Measurements from ENCODE around the gene NPEPPS.
"Not testable (repeated sequence)": the region's sequence is repeated elsewhere in the genome, so short reads cannot be mapped to it uniquely, and the experiment has no call there.

The NPEPPS gene, protein sequence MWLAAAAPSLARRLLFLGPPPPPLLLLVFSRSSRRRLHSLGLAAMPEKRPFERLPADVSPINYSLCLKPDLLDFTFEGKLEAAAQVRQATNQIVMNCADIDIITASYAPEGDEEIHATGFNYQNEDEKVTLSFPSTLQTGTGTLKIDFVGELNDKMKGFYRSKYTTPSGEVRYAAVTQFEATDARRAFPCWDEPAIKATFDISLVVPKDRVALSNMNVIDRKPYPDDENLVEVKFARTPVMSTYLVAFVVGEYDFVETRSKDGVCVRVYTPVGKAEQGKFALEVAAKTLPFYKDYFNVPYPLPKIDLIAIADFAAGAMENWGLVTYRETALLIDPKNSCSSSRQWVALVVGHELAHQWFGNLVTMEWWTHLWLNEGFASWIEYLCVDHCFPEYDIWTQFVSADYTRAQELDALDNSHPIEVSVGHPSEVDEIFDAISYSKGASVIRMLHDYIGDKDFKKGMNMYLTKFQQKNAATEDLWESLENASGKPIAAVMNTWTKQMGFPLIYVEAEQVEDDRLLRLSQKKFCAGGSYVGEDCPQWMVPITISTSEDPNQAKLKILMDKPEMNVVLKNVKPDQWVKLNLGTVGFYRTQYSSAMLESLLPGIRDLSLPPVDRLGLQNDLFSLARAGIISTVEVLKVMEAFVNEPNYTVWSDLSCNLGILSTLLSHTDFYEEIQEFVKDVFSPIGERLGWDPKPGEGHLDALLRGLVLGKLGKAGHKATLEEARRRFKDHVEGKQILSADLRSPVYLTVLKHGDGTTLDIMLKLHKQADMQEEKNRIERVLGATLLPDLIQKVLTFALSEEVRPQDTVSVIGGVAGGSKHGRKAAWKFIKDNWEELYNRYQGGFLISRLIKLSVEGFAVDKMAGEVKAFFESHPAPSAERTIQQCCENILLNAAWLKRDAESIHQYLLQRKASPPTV

DNA sequence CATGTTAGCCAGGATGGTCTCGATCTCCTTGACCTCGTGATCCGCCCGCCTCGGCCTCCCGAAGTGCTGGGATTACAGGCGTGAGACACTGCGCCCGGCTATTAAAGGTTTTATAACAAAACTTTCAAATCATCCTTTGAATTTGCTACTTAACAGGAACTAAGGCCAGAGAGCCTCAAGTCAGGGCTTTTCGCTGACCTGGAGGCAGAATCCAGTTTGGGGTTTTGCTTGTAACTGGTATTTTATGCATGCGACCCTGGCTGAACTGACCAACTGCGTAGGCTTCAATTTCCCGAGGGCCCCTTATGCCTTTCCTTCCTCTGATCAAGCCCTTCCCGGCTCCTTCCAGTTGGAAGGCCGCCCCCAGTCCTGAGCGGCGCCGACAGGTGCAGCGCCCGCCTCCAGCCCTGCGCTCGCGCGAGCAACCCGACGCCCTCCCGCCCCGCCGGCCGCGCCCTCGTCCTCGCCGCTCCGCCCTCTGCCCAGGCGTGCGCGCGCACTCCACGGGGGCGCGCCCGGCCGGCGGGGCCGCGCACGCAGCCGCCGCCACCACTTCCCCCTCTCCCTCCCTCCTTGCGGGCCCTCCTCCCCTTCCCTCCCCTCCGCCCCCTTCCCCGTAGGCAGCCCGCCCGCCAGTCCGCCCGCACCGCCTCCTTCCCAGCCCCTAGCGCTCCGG is at the start of gene NPEPPS:
NPEPPS (plus strand) TSS at position 552 of the 676 bp plus-strand sequence. CDS start 193 bp downstream, outside the sequence.
- DNase-seq (ENCODE audit: low read depth) = peak; percentile 80

DNA sequence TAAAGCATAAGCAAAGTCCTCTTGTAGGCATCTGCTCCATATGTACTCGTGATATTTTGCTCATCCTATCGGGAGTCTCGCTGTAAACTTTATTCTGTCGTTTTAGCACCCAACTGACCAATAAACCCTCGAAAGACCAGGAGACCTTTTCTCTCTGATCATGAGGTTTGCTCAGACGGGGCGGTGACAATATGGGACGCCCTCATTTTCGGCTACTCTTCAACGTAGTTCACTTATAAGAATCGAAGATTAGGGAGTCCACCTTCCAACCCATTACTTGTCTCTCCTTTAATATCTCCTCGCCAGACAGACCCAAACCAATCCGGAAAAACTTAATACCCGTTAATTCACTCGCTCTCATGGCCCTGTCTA is 39.1 kb upstream of the NPEPPS start:
- not testable (repeated sequence) for DNase-seq (ENCODE audit: low read depth)

DNA sequence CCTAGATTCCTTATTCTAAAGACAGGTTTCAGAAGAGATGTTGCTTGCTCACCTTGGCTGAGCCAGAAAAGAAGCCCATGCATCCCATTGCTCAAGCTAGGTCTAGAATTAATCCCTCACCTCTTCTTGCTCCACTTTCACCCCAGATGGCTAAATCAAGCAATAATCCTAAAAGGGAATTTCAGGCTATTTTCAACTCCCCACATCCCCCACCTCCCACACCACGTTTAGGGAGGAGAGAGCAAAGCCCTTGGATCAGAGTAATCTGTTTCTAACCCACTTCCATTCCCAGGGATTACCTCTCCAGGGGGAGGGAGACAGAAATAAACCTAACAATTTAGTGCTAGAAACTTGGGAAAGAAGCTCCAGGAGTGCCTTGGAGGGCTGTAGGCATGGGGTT is 31.8 kb upstream of the NPEPPS start:
- DNase-seq (ENCODE audit: low read depth) = not testable (repeated sequence)

DNA sequence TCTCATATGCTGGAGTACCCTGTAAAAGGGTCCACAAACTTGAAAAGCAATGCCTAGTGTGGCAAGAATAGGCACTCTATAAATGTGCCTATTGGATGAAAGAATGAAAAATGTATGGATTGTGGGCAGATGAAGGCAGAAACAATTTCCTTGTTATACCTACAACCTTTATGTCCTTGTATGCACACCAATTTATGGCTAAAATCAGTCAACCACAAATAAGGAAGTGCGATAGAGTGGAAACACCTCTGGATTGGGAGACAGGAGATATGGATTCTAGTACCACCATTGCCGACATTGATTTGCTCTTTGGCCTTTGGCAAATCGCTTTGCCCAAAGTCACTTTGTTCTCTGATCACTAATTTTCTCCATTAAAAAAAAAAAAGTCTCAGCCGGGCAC is 31.4 kb upstream of the NPEPPS start:
- not testable (repeated sequence) for DNase-seq (ENCODE audit: low read depth)

DNA sequence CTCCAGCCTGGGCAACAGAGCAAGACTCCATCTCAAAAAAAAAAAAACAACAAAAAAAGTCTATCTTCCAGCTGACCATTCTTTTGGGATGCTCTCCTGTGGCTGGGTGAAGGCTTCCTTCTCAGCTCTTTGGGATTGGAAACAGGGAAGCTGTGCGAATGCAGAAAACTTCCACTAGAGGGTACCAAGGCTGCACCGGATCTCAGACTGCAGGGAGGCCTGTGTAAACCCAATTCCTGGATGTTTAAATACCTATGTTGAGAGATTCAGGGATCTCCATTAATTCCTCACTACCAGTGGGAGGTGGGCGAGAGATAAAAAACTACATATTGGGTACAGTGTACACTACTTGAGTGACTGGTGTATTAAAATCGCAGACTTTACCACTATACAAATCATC is 30.3 kb upstream of the NPEPPS start:
- not testable (repeated sequence) for DNase-seq (ENCODE audit: low read depth)

DNA sequence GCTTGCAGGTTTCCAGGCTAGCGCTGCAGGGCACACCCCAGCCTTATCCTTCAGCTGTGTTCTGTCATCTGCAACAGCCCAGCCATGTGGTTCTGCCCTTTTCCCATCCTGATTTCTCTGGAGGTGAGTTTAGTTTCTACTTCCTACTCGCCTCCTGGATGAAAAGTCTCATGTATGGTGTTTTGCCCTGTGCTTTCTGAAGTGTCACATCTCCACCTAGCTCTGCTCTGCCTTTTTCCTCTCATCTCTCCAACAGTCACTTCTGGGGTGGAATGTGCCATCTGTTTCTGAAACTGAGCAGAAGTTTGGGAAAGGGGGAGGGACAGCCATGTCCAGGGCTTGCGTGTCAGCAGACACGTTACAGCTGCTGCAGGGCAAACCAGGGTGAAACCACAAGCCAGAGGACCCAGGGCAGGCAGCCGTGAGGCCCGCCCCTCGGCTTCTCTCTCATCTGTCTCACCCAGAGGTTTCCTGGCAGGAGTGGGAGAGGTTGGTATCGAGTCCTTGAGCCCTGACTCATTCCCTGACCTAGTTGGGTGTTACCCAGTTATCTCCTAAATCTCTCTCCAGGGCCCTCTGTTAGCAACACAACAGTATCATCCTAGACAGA is 28.7 kb upstream of the NPEPPS start:
- not testable (repeated sequence) for DNase-seq (ENCODE audit: low read depth)

DNA sequence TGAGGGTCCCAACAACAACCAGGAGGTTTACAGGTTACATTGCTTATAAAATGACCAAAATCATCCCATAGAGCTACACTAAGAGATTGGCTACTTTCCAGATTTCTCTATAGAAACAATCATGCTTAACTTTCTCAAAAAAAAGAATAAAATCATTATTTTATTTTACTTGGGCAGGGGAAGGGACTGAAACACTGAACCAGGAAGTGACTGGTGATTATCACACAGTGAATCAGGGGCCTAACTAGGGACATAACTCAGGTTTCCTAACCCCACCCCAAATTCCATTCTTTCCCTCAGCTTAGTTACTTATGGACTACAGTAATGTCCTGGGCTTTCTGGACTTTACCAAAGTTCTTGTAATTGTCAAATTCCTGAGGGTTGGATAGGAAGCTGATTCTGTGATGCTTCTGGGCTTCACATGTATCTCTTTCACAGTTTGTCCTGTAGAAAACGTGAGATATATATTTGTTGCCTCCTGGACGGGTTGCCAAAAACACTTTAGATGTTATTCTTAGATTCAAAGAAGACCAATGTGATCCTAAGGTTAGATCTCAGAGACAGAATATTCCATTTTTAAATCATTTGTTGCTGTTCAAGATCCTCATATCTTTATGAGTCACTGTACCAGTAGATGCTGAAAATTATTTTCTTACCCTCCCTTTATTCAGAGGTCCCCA is 28.0 kb upstream of the NPEPPS start:
- not testable (repeated sequence) for DNase-seq (ENCODE audit: low read depth)

DNA sequence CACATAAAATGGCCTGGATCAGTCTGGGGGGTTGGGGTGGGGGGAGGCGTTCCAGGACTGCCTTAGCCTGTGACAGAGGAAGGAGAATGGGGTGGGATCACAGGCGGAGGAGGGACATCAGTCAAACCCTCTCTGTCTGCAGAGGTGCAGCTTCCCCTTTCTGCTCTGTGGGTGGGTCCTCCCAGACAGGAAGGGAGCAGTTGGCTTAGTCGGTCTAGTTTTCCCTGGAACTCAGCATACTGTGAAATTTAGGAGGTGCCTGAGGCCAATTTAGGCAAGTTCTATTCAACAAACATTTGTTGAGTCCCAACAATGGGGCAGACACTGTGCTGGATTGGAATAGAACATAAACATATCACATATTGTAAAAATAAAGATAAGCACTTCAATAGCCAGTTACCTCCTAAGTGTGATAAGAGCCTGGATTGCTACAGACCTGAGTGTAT is 19.2 kb upstream of the NPEPPS start:
- DNase-seq (ENCODE audit: low read depth) = not testable (repeated sequence)

DNA sequence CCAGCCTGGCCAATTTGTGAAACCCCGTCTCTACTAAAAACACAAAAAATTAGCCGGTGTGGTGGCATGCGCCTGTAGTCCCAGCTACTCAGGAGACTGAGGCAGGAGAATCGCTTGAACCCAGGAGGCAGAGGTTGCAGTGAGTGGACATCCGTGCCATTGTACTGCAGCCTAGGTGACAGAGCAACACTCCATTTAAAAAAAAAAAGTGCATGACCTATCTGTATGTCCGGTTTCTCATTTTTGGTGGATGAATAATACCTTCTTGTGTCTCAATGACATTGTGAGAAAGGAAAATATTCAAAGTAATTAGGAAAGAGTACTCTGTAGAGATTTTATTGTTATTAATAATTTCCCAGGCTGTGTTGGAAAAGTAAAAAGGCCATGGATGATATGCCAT is 17.6 kb upstream of the NPEPPS start:
- DNase-seq (ENCODE audit: low read depth) = not testable (repeated sequence)

DNA sequence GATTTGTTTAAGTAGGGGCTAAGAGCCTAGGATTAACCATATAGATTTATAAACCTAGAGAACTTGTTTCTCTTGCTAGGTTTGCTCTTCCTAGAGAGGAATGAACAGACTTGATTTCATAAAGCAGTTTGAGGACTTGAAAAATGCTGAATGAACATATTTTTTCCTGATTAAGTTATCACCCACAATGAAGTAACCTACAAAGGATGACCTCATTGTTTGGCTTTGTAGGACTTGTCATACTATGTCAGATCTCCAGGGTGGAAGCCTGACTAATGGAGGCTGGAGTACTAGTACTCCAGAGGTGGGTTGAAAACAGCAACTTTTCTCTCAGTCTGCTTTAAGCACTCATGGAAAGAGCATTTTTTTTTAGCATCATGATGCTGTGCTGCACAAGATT is 12.0 kb upstream of the NPEPPS start:
- not testable (repeated sequence) for DNase-seq (ENCODE audit: low read depth)

DNA sequence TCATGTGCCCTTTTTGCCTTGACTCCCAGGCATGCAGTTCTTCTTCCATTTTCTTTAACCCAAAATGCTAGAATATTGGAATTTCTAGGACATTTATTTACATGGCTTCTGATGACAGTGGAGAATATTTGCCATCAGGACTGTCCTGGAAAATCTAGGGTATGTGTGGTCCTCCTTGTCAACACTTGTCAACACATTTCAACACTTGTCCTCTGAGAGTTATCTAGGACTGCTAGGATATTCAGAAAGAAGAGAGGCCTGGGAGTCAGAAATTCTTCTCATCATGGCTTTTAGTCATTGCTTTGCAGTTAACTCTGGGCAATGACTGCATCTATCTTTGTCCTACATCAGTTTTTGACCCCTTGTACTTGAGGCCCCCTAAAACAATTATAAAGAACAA is 11.5 kb upstream of the NPEPPS start:
- not testable (repeated sequence) for DNase-seq (ENCODE audit: low read depth)

DNA sequence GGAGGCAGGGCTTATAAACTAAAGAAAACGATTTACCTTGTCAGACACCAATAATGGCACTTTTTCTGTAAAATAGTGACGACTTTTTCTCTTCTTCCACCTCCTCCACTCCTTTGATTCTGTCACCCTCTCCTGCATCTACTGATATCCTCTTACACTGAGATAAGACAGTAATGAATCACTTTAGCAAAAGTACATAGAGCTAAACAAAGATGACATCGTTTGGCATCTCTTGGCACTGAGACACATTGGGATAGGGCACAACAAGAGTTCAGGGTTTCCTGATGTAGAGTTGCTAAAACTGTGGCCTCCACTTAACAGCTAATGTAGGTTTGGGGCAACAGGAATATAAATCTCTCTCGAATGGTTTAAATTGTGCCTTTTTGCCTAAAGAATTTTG is 10.6 kb upstream of the NPEPPS start:
- DNase-seq (ENCODE audit: low read depth) = not testable (repeated sequence)

DNA sequence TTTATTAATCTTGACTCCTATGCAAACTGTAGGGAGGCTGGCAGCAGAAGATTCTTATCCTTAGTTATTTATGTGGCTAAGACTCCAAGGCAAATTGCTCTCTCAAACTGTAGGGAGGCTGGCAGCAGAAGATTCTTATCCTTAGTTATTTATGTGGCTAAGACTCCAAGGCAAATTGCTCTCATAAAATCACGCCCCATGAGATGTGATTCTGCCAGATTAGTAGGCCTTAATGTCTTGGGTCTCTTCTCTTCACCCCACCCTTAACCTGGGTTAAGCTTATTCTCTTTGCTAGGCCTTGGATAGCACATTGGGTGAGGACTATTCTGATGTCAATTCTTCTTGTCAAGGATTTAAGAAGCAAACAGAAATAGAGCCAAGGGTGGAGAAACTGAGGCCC is 9.5 kb upstream of the NPEPPS start:
- not testable (repeated sequence) for DNase-seq (ENCODE audit: low read depth)

DNA sequence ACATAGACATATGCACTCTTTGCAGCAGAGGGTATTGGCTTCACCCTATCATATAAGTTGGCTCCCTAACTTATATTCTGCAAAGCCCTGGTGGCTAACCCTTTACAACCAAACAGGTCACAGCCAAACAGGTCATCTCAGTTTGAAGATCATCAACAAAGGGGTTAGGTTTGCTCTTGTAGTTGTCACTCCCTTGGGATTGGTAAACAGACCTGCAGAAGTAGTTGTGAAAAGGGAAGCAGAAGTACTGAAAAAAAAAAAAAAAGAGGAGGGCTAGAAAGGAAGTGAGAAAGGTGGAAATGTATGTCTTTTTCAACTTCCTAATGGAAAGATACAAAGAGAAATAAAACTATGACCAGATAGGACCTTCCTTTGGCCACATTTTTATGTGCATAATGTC is 8.6 kb upstream of the NPEPPS start:
- DNase-seq (ENCODE audit: low read depth) = not testable (repeated sequence)

DNA sequence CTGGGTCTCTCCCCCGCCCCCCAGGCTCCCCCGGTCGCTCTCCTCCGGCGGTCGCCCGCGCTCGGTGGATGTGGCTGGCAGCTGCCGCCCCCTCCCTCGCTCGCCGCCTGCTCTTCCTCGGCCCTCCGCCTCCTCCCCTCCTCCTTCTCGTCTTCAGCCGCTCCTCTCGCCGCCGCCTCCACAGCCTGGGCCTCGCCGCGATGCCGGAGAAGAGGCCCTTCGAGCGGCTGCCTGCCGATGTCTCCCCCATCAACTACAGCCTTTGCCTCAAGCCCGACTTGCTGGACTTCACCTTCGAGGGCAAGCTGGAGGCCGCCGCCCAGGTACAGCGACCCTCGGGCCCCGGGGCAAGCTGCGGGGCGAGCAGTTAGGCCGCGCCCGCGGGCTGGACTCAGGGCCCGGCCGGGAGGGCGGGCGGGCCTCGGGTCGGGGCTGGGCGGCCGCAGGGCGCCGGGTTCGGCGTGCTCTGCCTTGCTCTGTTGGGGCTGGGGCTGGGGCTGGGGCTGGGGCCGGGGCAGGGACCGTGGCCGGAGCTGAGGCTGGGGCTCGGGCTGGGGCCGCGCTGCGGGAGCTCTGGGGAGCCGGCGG is 419 bp downstream of the NPEPPS start:
- DNase-seq (ENCODE audit: low read depth) = not testable (repeated sequence)

DNA sequence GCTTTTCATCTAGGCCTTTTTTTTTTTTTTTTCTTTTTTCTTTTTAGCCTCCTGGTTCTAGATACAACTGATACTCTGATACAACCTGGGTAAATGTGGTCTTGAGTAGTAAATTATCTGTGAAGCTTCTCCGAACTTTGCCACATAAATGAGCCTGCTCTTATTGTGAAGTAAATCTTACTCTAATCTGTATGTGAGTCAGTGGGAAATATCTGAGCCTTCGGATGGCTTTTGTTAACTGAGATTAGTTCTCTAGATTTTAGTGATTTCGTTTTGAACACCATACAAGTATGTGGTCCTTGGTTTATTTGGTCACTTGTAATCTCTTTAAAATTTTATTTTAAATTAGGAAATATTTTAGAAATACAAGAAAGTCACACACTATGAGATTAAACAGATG is 8.2 kb downstream of the NPEPPS start:
- not testable (repeated sequence) for DNase-seq (ENCODE audit: low read depth)

DNA sequence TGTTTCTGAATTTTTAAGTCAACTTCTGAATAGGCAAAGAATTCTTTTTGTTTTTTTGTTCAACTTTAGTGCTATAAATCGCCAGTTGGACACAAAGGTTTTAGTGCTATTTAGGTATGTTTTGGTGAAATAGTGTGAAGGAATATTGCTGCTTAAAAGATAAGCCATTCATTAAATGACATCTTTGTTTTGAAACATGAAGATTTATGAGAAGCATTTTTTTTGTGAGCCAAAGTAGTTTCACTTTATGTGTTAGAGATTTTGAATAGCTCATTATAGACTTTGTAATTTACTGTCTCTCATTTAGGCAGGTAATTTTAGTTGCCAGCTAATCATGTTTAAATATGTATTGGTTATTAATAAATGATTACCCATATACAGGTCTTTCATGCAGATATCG is 10.8 kb downstream of the NPEPPS start:
- DNase-seq (ENCODE audit: low read depth) = not testable (repeated sequence)

DNA sequence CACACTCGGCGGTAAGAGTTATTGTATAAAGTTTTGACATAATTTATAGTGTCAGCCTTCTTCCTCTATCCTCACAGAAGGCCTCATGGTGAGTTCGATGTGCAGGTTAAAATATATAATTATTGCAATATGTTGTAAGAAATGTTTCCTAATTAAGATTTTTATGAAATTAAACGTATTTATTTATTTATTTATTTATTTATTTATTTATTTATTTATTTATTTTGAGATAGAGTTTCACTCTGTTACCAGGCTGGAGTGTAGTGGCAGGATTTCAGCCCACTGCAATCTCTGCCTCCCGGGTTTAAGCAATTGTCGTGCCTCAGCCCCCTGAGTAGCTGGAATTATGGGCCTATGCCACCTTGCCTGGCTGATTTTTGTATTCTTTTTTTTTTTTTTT is 13.4 kb downstream of the NPEPPS start:
- not testable (repeated sequence) for DNase-seq (ENCODE audit: low read depth)

DNA sequence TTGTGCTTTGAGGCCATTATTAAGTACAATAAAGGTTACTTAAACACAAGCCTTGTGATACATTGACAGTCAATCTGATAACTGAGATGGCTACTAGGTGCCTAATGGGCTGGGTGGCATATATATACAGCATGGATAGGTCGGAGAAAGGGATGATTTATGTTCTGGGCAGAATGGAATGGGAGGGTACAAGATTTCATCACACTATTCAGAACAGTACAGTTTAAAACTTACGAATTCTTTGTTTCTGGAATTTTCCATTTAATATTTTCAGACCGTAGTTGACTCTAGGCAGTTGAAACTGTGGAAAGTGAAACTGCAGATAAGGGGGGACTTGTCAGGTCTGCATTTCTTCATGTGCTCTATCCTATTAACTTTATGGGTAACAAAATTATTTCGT is 23.8 kb downstream of the NPEPPS start:
- DNase-seq (ENCODE audit: low read depth) = not testable (repeated sequence)

DNA sequence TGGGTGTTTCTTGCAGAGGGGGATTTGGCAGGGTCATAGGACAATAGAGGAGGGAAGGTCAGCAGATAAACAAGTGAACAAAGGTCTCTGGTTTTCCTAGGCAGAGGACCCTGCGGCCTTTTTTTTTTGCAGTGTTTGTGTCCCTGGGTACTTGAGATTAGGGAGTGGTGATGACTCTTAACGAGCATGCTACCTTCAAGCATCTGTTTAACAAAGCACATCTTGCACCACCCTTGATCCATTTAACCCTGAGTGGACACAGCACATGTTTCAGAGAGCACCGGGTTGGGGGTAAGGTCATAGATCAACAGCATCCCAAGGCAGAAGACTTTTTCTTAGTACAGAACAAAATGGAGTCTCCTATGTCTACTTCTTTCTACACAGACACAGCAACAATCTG is 25.2 kb downstream of the NPEPPS start:
- not testable (repeated sequence) for DNase-seq (ENCODE audit: low read depth)

Data from stimulated activated CD8-positive, alpha-beta memory T cell treated with anti-CD3 and anti-CD28 coated beads, Interleukin-12 subunit alpha, Interleukin-12 subunit beta, amount 100 ng/mL, for 1 hour (primary cell).